HepG2 (cell line): ENCODE results near the gene OR2T33. TPM values are rescaled to one million over a fixed set of nuclear protein-coding genes. Genes with fewer than 3 reads are reported as not detected.
"Not testable (repeated sequence)": the region's sequence is repeated elsewhere in the genome, so short reads cannot be mapped to it uniquely, and the experiment has no call there.

Experiments
- ATAC-seq: fragments of 200-7000 bp; cut with Tn5 transposase; 3 replicates; pipeline ENCODE4 v1.9.1; 2020; ENCODE audit warnings: mild to moderate bottlenecking, moderate library complexity
- BruUV-seq: library from RNA; stranded (reverse); fragments of 400-500 nt; replicated peaks from 2 replicates; lab custom pipeline; 2021; lab: Mats Ljungman, UMichigan
- CTCF ChIA-PET: fragments of 300-600 bp; formaldehyde crosslinking; extraction: SDS; loops from one replicate; lab custom pipeline; 2021; ENCODE audit warnings: low total read pairs, inconsistent platforms, low intra/inter-chr PET ratio; lab: Yijun Ruan, JAX
- POLR2A ChIA-PET: fragments of 350-600 bp; sonication (Branson Sonifier 250); formaldehyde crosslinking; loops from one replicate; lab custom pipeline; 2020; ENCODE audit warnings: antibody characterized with exemption, inconsistent platforms; lab: Yijun Ruan, JAX
- DNase-seq: peaks from one replicate; pipeline ENCODE4 v3.0.0-alpha.2; 2015; ENCODE audit warnings: low spot score
- FAIRE-seq: peaks from 3 replicates; lab custom pipeline; 2011; peaks lifted over from hg19 to GRCh38; lab: Jason Lieb, UNC
- H2AFZ ChIP-seq: one replicate; pipeline ENCODE4 v1.6.1; 2011; ENCODE audit warnings: low read length, inconsistent platforms
- H3K27ac ChIP-seq: fragments of 300-600 bp; 3 replicates; pipeline ENCODE4 v1.8.0; 2011; ENCODE audit warnings: mixed run types, mild to moderate bottlenecking, mixed read lengths, low read length, inconsistent platforms; ENCODE audit not compliant: insufficient read depth; ENCODE audit errors: extremely low read length
- H3K27me3 ChIP-seq, 2 experiments: fragments of 200-600 bp in 1 of 2; 2 replicates in 1 of 2; 3 replicates in 1 of 2; pipeline versions ENCODE4 v1.6.0 to v1.8.0; 2011; ENCODE audit warnings: low read length in 2 of 2, mild to moderate bottlenecking in 2 of 2, moderate library complexity in 2 of 2, inconsistent platforms in 1 of 2; ENCODE audit not compliant: insufficient read depth in 2 of 2, control insufficient read depth in 1 of 2
- H3K36me3 ChIP-seq, 2 experiments: fragments of 200-600 bp in 1 of 2; replicated peaks in 1 of 2; 2 replicates in 1 of 2; 3 replicates in 1 of 2; pipeline versions ENCODE4 v1.5.1 to v1.8.0; 2011; ENCODE audit warnings: low read length in 2 of 2, inconsistent platforms in 1 of 2; ENCODE audit not compliant: insufficient read depth in 2 of 2, control insufficient read depth in 1 of 2
- H3K4me1 ChIP-seq: 2 replicates; pipeline ENCODE4 v1.5.1; 2012; ENCODE audit warnings: low read length, inconsistent platforms; ENCODE audit not compliant: insufficient read depth
- H3K4me2 ChIP-seq: 2 replicates; pipeline ENCODE4 v1.6.0; 2011; ENCODE audit warnings: low read depth, low read length, inconsistent platforms
- H3K4me3 ChIP-seq, 3 experiments: fragments of 200-600 bp in 1 of 3; sonication (generic), shearing (Covaris generic) in 1 of 3; replicated peaks in 1 of 3; 2 replicates each; pipeline ENCODE4 v1.5.1; 2011 to 2016; ENCODE audit warnings: low read length in 3 of 3, inconsistent platforms in 2 of 3, low read depth in 2 of 3, mild to moderate bottlenecking in 2 of 3, control low read depth in 1 of 3, mixed read lengths in 1 of 3; ENCODE audit not compliant: insufficient read depth in 1 of 3
- H3K79me2 ChIP-seq: one replicate; pipeline ENCODE4 v1.6.1; 2011; ENCODE audit warnings: low read length, inconsistent platforms; ENCODE audit not compliant: insufficient read depth
- H3K9ac ChIP-seq: 2 replicates; pipeline ENCODE4 v1.6.0; 2011; ENCODE audit warnings: mild to moderate bottlenecking, low read depth, low read length, inconsistent platforms; ENCODE audit not compliant: insufficient read depth
- H3K9me3 ChIP-seq: 2 replicates; pipeline ENCODE4 v1.5.1; 2012; ENCODE audit warnings: mild to moderate bottlenecking, low read length
- H4K20me1 ChIP-seq: 2 replicates; pipeline ENCODE4 v1.6.0; 2011; ENCODE audit warnings: inconsistent platforms, mild to moderate bottlenecking, low read length, moderate library complexity; ENCODE audit not compliant: insufficient read depth
- BATF2 ChIP-seq: sonication (generic); formaldehyde crosslinking; IDR thresholded peaks from 2 replicates; pipeline ENCODE4 v1.8.0; 2022; ENCODE audit warnings: mild to moderate bottlenecking, missing genetic modification reagents, moderate library complexity
- CENPBD1 ChIP-seq: sonication (generic); formaldehyde crosslinking; IDR thresholded peaks from 2 replicates; pipeline ENCODE4 v1.8.0; 2022; ENCODE audit warnings: missing genetic modification reagents, low read depth, mild to moderate bottlenecking, borderline replicate concordance
- DR1 ChIP-seq: sonication (generic); formaldehyde crosslinking; IDR thresholded peaks from 2 replicates; pipeline ENCODE4 v1.8.0; 2021; ENCODE audit warnings: mild to moderate bottlenecking, missing genetic modification reagents, inconsistent platforms
- ELF1 ChIP-seq: sonication (generic); formaldehyde crosslinking; IDR thresholded peaks from 2 replicates; pipeline ENCODE4 v1.4.0; 2020; ENCODE audit warnings: missing genetic modification reagents
- GLI4 ChIP-seq: sonication (generic); formaldehyde crosslinking; IDR thresholded peaks from 2 replicates; pipeline ENCODE4 v1.5.1; 2020; ENCODE audit warnings: missing genetic modification reagents, mild to moderate bottlenecking, moderate library complexity, borderline replicate concordance
- GPN1 ChIP-seq: sonication (generic); formaldehyde crosslinking; IDR thresholded peaks from 2 replicates; pipeline ENCODE4 v1.5.1; 2020; ENCODE audit warnings: missing genetic modification reagents, borderline replicate concordance
- MXD3 ChIP-seq: IDR thresholded peaks from 2 replicates; pipeline ENCODE4 v1.6.1; 2016; ENCODE audit warnings: mild to moderate bottlenecking, missing biosample characterization, missing genetic modification reagents
- POGZ ChIP-seq: sonication (generic); formaldehyde crosslinking; IDR thresholded peaks from 2 replicates; pipeline ENCODE4 v1.4.0; 2020; ENCODE audit warnings: mild to moderate bottlenecking, missing genetic modification reagents
- SETDB1 ChIP-seq: sonication (generic); formaldehyde crosslinking; IDR thresholded peaks from 2 replicates; pipeline ENCODE4 v1.5.1; 2020; ENCODE audit warnings: missing genetic modification reagents, mild to moderate bottlenecking, borderline replicate concordance
- SIX1 ChIP-seq: sonication (generic); formaldehyde crosslinking; IDR thresholded peaks from 2 replicates; pipeline ENCODE4 v1.4.0; 2020; ENCODE audit warnings: missing genetic modification reagents, borderline replicate concordance
- TBP ChIP-seq: sonication (generic); formaldehyde crosslinking; IDR thresholded peaks from 2 replicates; pipeline ENCODE4 v1.5.0; 2020; ENCODE audit warnings: missing genetic modification reagents
- ZBTB20 ChIP-seq: sonication (generic); formaldehyde crosslinking; IDR thresholded peaks from 2 replicates; pipeline ENCODE4 v1.8.1; 2023; ENCODE audit warnings: missing genetic modification reagents, low read depth, mild to moderate bottlenecking, borderline replicate concordance
- ZFP62 ChIP-seq: sonication (generic); formaldehyde crosslinking; IDR thresholded peaks from 2 replicates; pipeline ENCODE4 v1.4.0; 2020; ENCODE audit warnings: missing genetic modification reagents
- ZNF138 ChIP-seq: sonication (generic); formaldehyde crosslinking; IDR thresholded peaks from 2 replicates; pipeline ENCODE4 v1.5.0; 2020; ENCODE audit warnings: mild to moderate bottlenecking, low read depth, missing genetic modification reagents
- ZNF234 ChIP-seq: sonication (generic); formaldehyde crosslinking; conservative IDR thresholded peaks from 2 replicates; pipeline ENCODE4 v1.5.1; 2020; ENCODE audit warnings: mild to moderate bottlenecking, missing genetic modification reagents
- ZNF670 ChIP-seq: sonication (generic); formaldehyde crosslinking; IDR thresholded peaks from 2 replicates; pipeline ENCODE4 v1.8.0; 2022; ENCODE audit warnings: mild to moderate bottlenecking, missing genetic modification reagents, borderline replicate concordance
- WGBS: methylation state at CpG from one replicate; pipeline ENCODE4 v1.1.6; 2017; ENCODE audit warnings: low lambda C conversion rate; 5-methylcytosine and 5-hydroxymethylcytosine counted together
- in situ Hi-C: cut with HindIII; loops from 2 replicates; pipeline ENCODE4 v1.10.0; 2017; ENCODE audit warnings: low pct_unique_long_range_greater_than_20kb; ENCODE audit not compliant: extremely low pct_ligation_motif_present
- intact Hi-C: fragments of 100-400 bp; cut with micrococcal nuclease; formaldehyde crosslinking; loops from one replicate; pipeline ENCODE4 v1.10.0; 2022; ENCODE audit not compliant: unreplicated experiment
- polyA plus RNA-seq, 8 experiments: library from polyadenylated mRNA; depleted of rRNA in 3 of 8; stranded (reverse) in 7 of 8; unstranded in 1 of 8; fragments of >200 nt; fragmentation: Illumina TruSeq in 4 of 8; extraction: Trizol in 4 of 8; gene quantifications; 2 replicates each; pipeline versions ENCODE4 v1.2.1 to v1.2.3, GENCODE V29; 2011 to 2016; ENCODE audit warnings: low read depth in 4 of 8, missing spikeins in 1 of 8, mixed read lengths in 1 of 8; ENCODE audit not compliant: insufficient read depth in 1 of 8
- total RNA-seq, 5 experiments: library from RNA; depleted of rRNA; stranded (reverse); fragments of >200 nt; fragmentation: Illumina TruSeq; extraction: Trizol; gene quantifications; 2 replicates each; pipeline ENCODE4 v1.2.3, GENCODE V29; 2016; ENCODE audit warnings: low read depth in 1 of 5

The OR2T33 gene
- total and polyA plus RNA-seq, 2 of the 13 experiments (the other 11 are each of a cell fraction or from before 2014, with no cell fraction given): not detected

GRCh38 chr1:248316796-248317195 lies 39.0 kb upstream of the OR2T33 start:
- Histone ChIP-seq H3K9me3 (peaks cover 85% of the 10 kb centered on the region), H3K4me1 (no peaks in the 10 kb centered on the region)
- CTCF ChIA-PET: no interaction called here
- TF ChIP-seq POGZ (no peak), CENPBD1 (CRISPR knock-in tag) (no peak), ZNF234 (CRISPR knock-in tag) (no peak), ZNF138 (no peak), ELF1 (CRISPR knock-in tag) (no peak), ZNF670 (CRISPR knock-in tag) (no peak), MXD3 (CRISPR knock-in tag) (no peak), SIX1 (CRISPR knock-in tag) (no peak), BATF2 (no peak), DR1 (CRISPR knock-in tag) (no peak), GLI4 (no peak), SETDB1 (CRISPR knock-in tag) (no peak), GPN1 (CRISPR knock-in tag) (no peak), TBP (CRISPR knock-in tag) (no peak), ZBTB20 (CRISPR knock-in tag) (no peak), ZFP62 (CRISPR knock-in tag) (no peak)
- TF ChIP-seq, all 625 proteins: peak for 0
- H3K27ac ChIP-seq: no peak overlapping the region
- no TSS peak for BruUV-seq
- no peak overlapping the region for H3K4me2 ChIP-seq
- FAIRE-seq (no peak), ATAC-seq (no peak), DNase-seq (no peak)
- H2AFZ ChIP-seq: no peak overlapping the region
- POLR2A ChIA-PET: no interaction called here
- H3K27me3 ChIP-seq: no peaks in the 10 kb centered on the region
- H3K4me3 ChIP-seq: no peak overlapping the region
- H3K9ac ChIP-seq: no peak overlapping the region
- intact Hi-C loops: no loop called here
- 4% methylated on average over 8 of the region's 11 CpGs for WGBS
- H3K36me3 ChIP-seq: no peaks in the 10 kb centered on the region
- no peaks in the 10 kb centered on the region for H3K79me2 ChIP-seq
- H4K20me1 ChIP-seq: no peaks in the 10 kb centered on the region
- in situ Hi-C loops: no loop called here

GRCh38 chr1:248306740-248307139 lies 29.0 kb upstream of the OR2T33 start:
- H3K79me2 ChIP-seq, H3K27ac ChIP-seq, H4K20me1 ChIP-seq, DNase-seq, H3K4me2 ChIP-seq, H3K27me3 ChIP-seq, BruUV-seq, H3K36me3 ChIP-seq, FAIRE-seq, in situ Hi-C loops, H3K4me1 ChIP-seq, H2AFZ ChIP-seq, H3K9ac ChIP-seq, ATAC-seq, H3K4me3 ChIP-seq, intact Hi-C loops, POLR2A ChIA-PET, CTCF ChIA-PET: not testable (repeated sequence)
- peaks cover 46% of the 10 kb centered on the region for H3K9me3 ChIP-seq
- WGBS: 30% methylated on average over 10 of the region's 15 CpGs
